HG03097 (cell line): Measurements from ENCODE around the gene AVL9.
"Not testable (repeated sequence)": the region's sequence is repeated elsewhere in the genome, so short reads cannot be mapped to it uniquely, and the experiment has no call there.

Experiments
- ATAC-seq: cut with Tn5 transposase; IDR thresholded peaks from one replicate; pipeline ENCODE4 v1.9.1; 2021; ENCODE audit not compliant: unreplicated experiment, low FRiP score

AVL9 gene

GRCh38 chr7:32495298-32496051 lies at the start of gene AVL9:
Gene AVL9, plus strand, starts transcription at chr7:32495489. Its CDS starts 221 bp downstream, at chr7:32495710.
- ATAC-seq, result peak; percentile 94

GRCh38 chr7:32447218-32447617 lies 48.1 kb upstream of the AVL9 start:
- ATAC-seq, result no peak

GRCh38 chr7:32453341-32454011 lies 41.8 kb upstream of the AVL9 start:
- ATAC-seq, result no peak

GRCh38 chr7:32458025-32458424 lies 37.3 kb upstream of the AVL9 start:
- no peak for ATAC-seq

- ATAC-seq, result no peak
Measured at GRCh38 chr7:32459788-32460187, 35.5 kb upstream of the AVL9 start.

- no peak for ATAC-seq
Measured at GRCh38 chr7:32461484-32461883, 33.8 kb upstream of the AVL9 start.

GRCh38 chr7:32462451-32462850 lies 32.8 kb upstream of the AVL9 start:
- ATAC-seq, result no peak

- ATAC-seq, result no peak
Measured at GRCh38 chr7:32462977-32463376, 32.3 kb upstream of the AVL9 start.

- ATAC-seq, result not testable (repeated sequence)
Measured at GRCh38 chr7:32464641-32465416, 30.5 kb upstream of the AVL9 start.

- not testable (repeated sequence) for ATAC-seq
Measured at GRCh38 chr7:32470004-32470403, 25.3 kb upstream of the AVL9 start.

- ATAC-seq, result no peak
Measured at GRCh38 chr7:32470871-32471270, 24.4 kb upstream of the AVL9 start.

GRCh38 chr7:32472015-32472414 lies 23.3 kb upstream of the AVL9 start:
- ATAC-seq, result no peak

- ATAC-seq, result no peak
Measured at GRCh38 chr7:32474008-32474407, 21.3 kb upstream of the AVL9 start.

GRCh38 chr7:32476816-32477648 lies 18.3 kb upstream of the AVL9 start:
- ATAC-seq, result no peak

- no peak for ATAC-seq
Measured at GRCh38 chr7:32477649-32477980, 17.7 kb upstream of the AVL9 start.

- no peak for ATAC-seq
Measured at GRCh38 chr7:32479574-32480200, 15.6 kb upstream of the AVL9 start.

- no peak for ATAC-seq
Measured at GRCh38 chr7:32481176-32481575, 14.1 kb upstream of the AVL9 start.

- no peak for ATAC-seq
Measured at GRCh38 chr7:32481921-32482320, 13.4 kb upstream of the AVL9 start.

- ATAC-seq, result no peak
Measured at GRCh38 chr7:32489788-32490126, 5.5 kb upstream of the AVL9 start.

GRCh38 chr7:32490127-32490796 lies 5.0 kb upstream of the AVL9 start, which contains the start of gene LSM5:
Gene LSM5, minus strand, starts transcription at chr7:32490380. Its CDS starts 15 bp downstream, at chr7:32490365.
- peak; percentile 87 for ATAC-seq
